SKM-1 treated with dmso at 0.1 percent for 144 hours (cell line): Measurements from ENCODE around the gene GPR15.
"Not testable (repeated sequence)": the region's sequence is repeated elsewhere in the genome, so short reads cannot be mapped to it uniquely, and the experiment has no call there.

Experiments used
- DNase-seq: peaks from one replicate; lab custom pipeline; 2025; ENCODE audit not compliant: unreplicated experiment; lab: John Stamatoyannopoulos, UW

GPR15 gene

GRCh38 chr3:98556164-98557130, 24.7 kb downstream of the GPR15 start:
- peak; percentile 28 for DNase-seq

- DNase-seq = no peak
Observed at GRCh38 chr3:98557324-98558010, 25.7 kb downstream of the GPR15 start.

DNA sequence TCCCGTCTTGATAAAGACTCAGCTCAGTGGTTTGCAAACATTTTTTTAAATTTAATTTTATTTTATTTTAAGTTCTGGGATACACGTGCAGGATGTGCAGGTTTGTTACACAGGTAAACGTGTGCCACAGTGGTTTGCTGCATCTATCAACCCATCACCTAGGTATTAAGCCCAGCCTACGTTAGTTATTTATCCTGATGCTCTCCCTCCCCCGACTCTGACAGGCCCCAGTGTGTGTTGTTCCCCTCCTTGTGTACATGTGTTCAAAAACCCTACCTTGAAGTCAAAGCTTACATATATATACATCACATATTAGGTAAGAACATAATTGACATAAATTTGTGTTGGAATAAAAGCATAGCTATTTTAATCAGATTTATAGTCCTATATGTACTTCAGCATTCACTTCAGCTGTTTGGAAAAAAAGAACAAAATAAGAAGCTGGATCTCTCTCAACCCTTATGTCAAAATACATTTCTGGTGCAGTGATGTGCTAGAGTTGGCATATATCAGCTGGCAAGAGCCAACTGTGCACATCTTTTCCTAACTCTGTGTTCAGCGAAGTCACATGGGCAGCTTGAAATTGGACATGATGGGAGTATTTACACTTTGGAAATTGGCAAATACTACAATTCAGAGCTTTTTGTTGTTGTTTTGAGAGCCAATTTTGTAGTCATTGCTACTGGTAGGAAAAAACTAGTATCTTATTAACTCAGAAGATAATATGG, 26.5 kb downstream of the GPR15 start:
- no peak for DNase-seq

GRCh38 chr3:98559769-98560168, 28.0 kb downstream of the GPR15 start:
- DNase-seq = not testable (repeated sequence)

GRCh38 chr3:98560911-98561310, 29.1 kb downstream of the GPR15 start:
- DNase-seq = no peak

DNA sequence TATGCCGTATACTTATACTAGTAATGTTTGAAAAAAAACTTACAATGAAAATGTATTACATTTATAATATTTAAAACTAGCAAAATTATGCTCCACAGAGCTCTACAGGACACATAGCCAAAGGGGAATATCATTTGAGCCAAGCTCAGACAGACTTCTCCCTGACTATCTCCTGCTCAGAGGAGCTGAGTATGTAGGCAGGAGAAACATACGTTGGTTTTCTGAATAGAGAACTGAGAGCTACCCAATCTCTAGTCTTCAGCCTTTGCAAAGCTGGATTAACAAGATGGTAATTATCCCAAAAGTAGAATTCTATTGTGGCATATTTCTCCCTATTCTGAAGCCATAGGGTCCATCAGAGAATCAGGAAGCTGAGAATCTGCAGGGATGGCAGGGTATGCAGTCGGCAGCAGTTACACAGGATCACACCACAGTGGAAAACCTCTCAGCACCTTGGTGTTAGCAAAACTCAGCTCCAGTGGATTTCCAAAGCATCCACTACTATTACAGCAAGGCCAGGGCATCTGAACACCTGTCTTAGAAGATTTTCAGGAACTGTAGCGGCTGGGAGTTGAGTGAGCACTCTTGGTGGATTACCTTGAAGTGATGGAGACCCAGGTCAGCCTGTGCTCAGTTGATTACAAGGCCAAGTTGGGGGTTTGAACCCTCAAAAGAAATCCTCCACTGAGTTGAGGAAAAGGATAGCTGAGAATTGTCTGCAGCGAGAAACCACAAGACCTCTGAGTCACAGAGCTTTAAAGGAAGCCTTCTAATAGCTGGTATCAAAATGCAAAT, 30.1 kb downstream of the GPR15 start:
- DNase-seq = no peak

DNA sequence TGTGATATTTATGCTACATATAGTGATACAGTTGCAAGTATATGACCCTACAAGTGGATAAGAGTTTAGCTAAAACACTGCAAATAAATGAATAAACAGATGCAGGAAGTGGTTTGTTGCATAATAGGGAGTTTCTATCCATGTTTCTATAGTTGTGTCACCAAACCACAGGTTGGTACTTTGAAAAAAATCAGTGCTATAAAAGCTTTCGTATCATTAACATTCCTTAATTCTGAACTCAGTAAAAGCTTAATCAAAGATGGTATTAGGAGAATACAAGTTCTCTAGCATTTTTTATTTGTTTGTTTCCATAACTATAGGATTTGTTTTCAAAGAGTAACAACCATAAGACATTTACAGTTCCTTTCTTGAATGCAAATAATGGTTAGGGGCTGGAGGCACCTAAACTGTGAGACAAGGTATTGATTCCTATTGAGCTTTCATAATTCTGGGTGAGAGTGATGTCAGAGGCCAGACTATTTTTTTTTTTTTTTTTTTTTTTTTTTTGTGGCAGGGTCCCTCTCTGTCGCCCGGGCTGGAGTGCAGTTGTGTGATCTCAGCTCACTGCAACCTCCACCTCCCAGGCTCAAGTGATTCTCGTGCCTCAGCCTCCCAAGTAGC, 32.0 kb downstream of the GPR15 start:
- DNase-seq = peak; percentile 38

GRCh38 chr3:98564282-98565005, 32.7 kb downstream of the GPR15 start:
- no peak for DNase-seq

GRCh38 chr3:98565237-98565643, 33.5 kb downstream of the GPR15 start:
- DNase-seq = no peak

- DNase-seq = no peak
Observed at GRCh38 chr3:98565843-98566242, 34.1 kb downstream of the GPR15 start.

GRCh38 chr3:98567666-98568270, 36.0 kb downstream of the GPR15 start:
- no peak for DNase-seq

GRCh38 chr3:98568402-98568801, 36.6 kb downstream of the GPR15 start:
- DNase-seq = no peak

GRCh38 chr3:98573181-98573728, 41.5 kb downstream of the GPR15 start:
- no peak for DNase-seq

DNA sequence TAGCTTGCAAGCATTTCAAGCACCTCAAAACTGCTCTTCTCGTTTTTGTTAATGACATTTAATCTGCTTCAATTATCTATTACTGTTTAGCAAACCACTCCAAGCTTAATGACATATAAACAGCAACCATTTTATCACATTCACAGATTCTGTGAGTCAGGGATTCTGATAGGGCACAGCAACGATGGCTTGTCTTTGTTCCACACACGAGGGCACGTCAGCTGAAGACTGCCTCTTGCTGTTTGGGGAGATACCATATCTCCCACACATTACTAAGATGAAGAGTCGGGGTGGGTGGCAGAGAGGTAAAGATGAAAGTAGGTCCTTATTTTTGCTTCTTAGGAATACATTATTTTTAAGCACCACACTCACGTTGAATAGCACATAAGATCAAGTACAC, 42.4 kb downstream of the GPR15 start:
- no peak for DNase-seq

DNA sequence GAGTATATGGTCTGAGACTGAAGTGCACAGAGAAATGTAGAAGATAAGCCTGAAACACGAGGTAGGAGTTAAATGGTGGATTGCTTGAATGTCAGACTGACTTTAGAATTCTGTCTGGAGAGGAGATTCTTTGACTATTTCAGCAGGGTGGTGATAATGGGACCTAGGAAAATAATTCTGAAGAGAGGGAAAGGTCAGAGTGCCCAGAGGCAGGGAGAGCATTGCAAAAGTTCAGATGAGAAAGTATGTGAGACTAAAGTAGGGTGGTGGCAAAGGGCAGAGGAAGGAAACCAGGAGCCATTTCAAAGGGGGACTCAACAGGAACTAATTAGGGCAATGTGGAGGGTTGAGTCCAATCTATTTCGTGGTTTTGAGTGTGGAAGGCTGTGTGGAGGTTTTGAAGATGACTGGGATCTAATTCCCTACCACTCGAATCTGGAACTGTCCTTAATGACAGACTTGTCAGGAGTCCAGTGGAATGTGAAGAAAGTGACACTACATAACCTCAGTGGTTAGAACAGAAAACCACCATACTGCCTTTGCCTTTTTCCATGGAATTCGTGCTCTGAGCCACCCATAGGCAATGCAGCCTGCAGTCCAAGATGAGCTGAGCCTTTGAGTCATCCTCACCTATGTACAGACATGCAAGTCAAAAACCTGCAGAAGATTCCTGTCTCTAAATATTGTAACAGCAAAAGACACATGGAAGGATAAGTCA, 45.6 kb downstream of the GPR15 start:
- DNase-seq = no peak

DNA sequence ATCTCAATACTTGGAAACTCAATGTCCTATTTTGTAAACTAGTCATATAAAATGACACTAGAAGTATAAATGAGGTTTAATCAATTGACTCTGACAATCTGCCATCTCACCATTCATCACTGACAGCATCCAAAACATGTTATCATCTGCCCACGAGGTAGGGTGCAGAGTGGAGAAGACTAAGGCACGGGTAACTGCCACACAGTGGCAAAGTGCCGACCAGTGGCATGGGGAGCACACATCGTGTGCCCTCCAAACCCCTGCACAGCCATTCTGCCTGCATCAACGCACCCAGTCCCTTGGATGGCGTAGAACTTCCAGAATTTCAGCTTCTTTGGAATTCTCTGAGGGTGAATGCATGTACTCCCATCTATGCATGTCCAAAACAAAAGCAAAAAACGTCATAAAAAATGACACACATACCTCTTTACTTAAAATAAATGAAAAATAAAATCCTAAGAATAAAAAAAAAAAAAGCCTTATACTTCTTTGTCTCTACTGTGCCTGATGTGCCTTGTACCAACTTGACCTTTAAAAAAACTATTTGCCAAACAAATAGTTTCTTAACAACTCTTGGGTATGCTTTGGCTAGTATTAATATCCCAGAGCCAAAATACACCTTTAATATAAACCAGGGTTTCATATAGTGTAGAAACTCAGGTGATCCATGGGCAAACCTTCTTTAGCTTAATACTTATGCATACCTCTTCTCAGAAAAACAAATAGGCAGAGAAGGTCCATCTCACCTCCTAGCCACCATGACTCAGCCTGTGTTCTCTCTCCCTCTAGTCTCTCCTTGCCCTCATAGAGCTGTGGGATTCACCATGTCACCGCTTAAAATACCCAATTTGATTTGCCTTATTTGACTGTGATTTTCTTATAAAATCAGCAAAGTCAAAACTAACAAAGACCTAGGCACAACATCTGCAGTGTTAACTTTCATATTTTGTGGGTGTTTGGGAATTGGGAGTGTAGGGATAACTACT, 48.9 kb downstream of the GPR15 start:
- DNase-seq = no peak

GRCh38 chr3:98581474-98581873, 49.7 kb downstream of the GPR15 start:
- DNase-seq = no peak
